Karpas-422 (cell line): ENCODE measurements around the gene PPP1R36. TPM values are rescaled to one million over a fixed set of nuclear protein-coding genes. Genes with fewer than 3 reads are reported as not detected.

Experiments used
- DNase-seq: peaks from one replicate; pipeline ENCODE4 v3.0.0-alpha.2; 2015
- H2AFZ ChIP-seq: fragments of 200-600 bp; sonication (generic); 2 replicates; pipeline ENCODE4 v1.6.1; 2014; ENCODE audit warnings: antibody characterized with exemption, low read length, mixed read lengths
- H3K27ac ChIP-seq: fragments of 200-600 bp; sonication (generic); 2 replicates; pipeline ENCODE4 v1.5.1; 2014; ENCODE audit warnings: mild to moderate bottlenecking, low read length, moderate library complexity
- H3K27me3 ChIP-seq: fragments of 200-600 bp; sonication (generic); 2 replicates; pipeline ENCODE4 v1.6.1; 2014; ENCODE audit warnings: low read length, mixed read lengths
- H3K36me3 ChIP-seq: fragments of 200-600 bp; sonication (generic); 2 replicates; pipeline ENCODE4 v1.6.1; 2014; ENCODE audit warnings: low read length, mixed read lengths; ENCODE audit not compliant: insufficient read depth
- H3K4me1 ChIP-seq: fragments of 200-600 bp; sonication (generic); 2 replicates; pipeline ENCODE4 v1.6.1; 2014; ENCODE audit warnings: mild to moderate bottlenecking, low read length, mixed read lengths
- H3K4me2 ChIP-seq: fragments of 200-600 bp; sonication (generic); 2 replicates; pipeline ENCODE4 v1.6.1; 2014; ENCODE audit warnings: low read length, low read depth, mild to moderate bottlenecking; ENCODE audit not compliant: poor library complexity, severe bottlenecking
- H3K4me3 ChIP-seq: fragments of 200-600 bp; sonication (generic); 2 replicates; pipeline ENCODE4 v1.5.1; 2014; ENCODE audit warnings: mild to moderate bottlenecking, antibody characterized with exemption, low read length, mixed read lengths
- H3K79me2 ChIP-seq: fragments of 200-600 bp; sonication (generic); 2 replicates; pipeline ENCODE4 v1.6.1; 2014; ENCODE audit warnings: mild to moderate bottlenecking, low read length, mixed read lengths
- H3K9ac ChIP-seq: fragments of 200-600 bp; sonication (generic); 2 replicates; pipeline ENCODE4 v1.6.0; 2014; ENCODE audit warnings: low read length
- H3K9me2 ChIP-seq: fragments of 200-600 bp; sonication (generic), shearing (Covaris generic); replicated peaks from 2 replicates; pipeline ENCODE4 v1.6.0; 2014; ENCODE audit warnings: mild to moderate bottlenecking, low read length, moderate library complexity; ENCODE audit not compliant: insufficient read depth
- H3K9me3 ChIP-seq: fragments of 300-700, 200-600 bp; sonication (generic); 2 replicates; pipeline ENCODE4 v1.6.1; 2014; ENCODE audit warnings: low read length, mixed read lengths
- H4K20me1 ChIP-seq: fragments of 200-600 bp; sonication (generic); 2 replicates; pipeline ENCODE4 v1.6.1; 2014; ENCODE audit warnings: mild to moderate bottlenecking, antibody characterized with exemption, low read length, low read depth; ENCODE audit not compliant: insufficient read depth
- small RNA-seq: library from RNA; depleted of rRNA; stranded (forward); fragments of <200 nt; gene quantifications from one replicate; pipeline ENCODE3, GENCODE V24; 2014
- total RNA-seq: library from RNA; depleted of rRNA; stranded (reverse); fragments of >200 nt; shearing (Covaris generic); gene quantifications from 2 replicates; pipeline ENCODE4 v1.2.3, GENCODE V29; 2014; ENCODE audit warnings: low replicate concordance; rRNA removed

PPP1R36 gene
- total RNA-seq, 1 experiment from 2014 or later, result 1.7 TPM

- Histone ChIP-seq H3K27ac (no peak overlapping the region), H3K4me3 (no peak overlapping the region), H3K9me3 (no peaks in the 10 kb centered on the region), H3K9me2 (no peaks in the 10 kb centered on the region), H3K27me3 (no peaks in the 10 kb centered on the region), H2AFZ (no peak overlapping the region), H3K79me2 (no peaks in the 10 kb centered on the region), H3K36me3 (no peaks in the 10 kb centered on the region), H4K20me1 (no peaks in the 10 kb centered on the region), H3K4me1 (peaks cover 6% of the 10 kb centered on the region), H3K4me2 (no peak overlapping the region), H3K9ac (no peak overlapping the region)
- DNase-seq, result no peak
Observed at GRCh38 chr14:64632056-64632455, 82.3 kb downstream of the PPP1R36 start.

DNA sequence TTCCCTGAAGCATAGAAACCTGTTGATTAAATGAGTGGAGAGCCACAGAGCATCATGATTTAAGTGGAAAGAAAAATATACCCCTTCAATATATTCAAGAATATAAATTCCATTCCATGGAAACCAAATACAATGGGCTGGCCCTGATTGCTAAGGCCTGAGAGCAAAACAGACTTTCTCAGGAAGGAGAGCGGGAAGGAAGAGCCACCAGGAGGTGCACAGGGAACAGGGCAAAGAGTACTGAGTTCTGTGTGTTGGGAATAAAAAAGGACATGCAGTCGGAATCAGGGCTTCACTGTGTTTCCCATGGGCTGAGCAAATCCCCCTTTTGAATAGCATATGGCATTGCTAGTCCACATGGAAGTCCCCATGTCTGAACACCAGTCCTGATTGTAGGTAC lies 84.8 kb downstream of the PPP1R36 start:
- no peak overlapping the region for H2AFZ ChIP-seq
- DNase-seq, result no peak

GRCh38 chr14:64636208-64636979 lies 86.6 kb downstream of the PPP1R36 start:
- DNase-seq, result peak; percentile 92
- H3K36me3 ChIP-seq, result no peaks in the 10 kb centered on the region
- H3K9me3 ChIP-seq, result no peaks in the 10 kb centered on the region
- H4K20me1 ChIP-seq, result no peaks in the 10 kb centered on the region
- H3K9ac ChIP-seq, result no peak overlapping the region
- no peak overlapping the region for H3K27ac ChIP-seq
- no peaks in the 10 kb centered on the region for H3K27me3 ChIP-seq
- H3K4me2 ChIP-seq, result no peak overlapping the region
- H3K79me2 ChIP-seq, result no peaks in the 10 kb centered on the region
- H3K4me3 ChIP-seq, result no peak overlapping the region
- H2AFZ ChIP-seq, result no peak overlapping the region; the same call in 1 of the 2 replicates
- H3K4me1 ChIP-seq, result peaks cover 6% of the 10 kb centered on the region
- H3K9me2 ChIP-seq, result no peaks in the 10 kb centered on the region

More for the DNA sequence above, 84.8 kb downstream of the PPP1R36 start:
- H3K9ac ChIP-seq, result no peak overlapping the region
- H3K27me3 ChIP-seq, result no peaks in the 10 kb centered on the region
- no peaks in the 10 kb centered on the region for H3K9me2 ChIP-seq
- peaks cover 6% of the 10 kb centered on the region for H3K4me1 ChIP-seq
- no peak overlapping the region for H3K4me2 ChIP-seq
- H3K4me3 ChIP-seq, result no peak overlapping the region
- H4K20me1 ChIP-seq, result no peaks in the 10 kb centered on the region
- no peaks in the 10 kb centered on the region for H3K36me3 ChIP-seq
- H3K9me3 ChIP-seq, result no peaks in the 10 kb centered on the region
- H3K27ac ChIP-seq, result no peak overlapping the region
- H3K79me2 ChIP-seq, result no peaks in the 10 kb centered on the region

- no peak for DNase-seq
- no peaks in the 10 kb centered on the region for H3K9me2 ChIP-seq
- H3K27me3 ChIP-seq, result no peaks in the 10 kb centered on the region
- H3K9me3 ChIP-seq, result no peaks in the 10 kb centered on the region
- H3K27ac ChIP-seq, result no peak overlapping the region
- no peak overlapping the region for H2AFZ ChIP-seq
- no peak overlapping the region for H3K9ac ChIP-seq
- H3K79me2 ChIP-seq, result no peaks in the 10 kb centered on the region
- no peaks in the 10 kb centered on the region for H3K36me3 ChIP-seq
- H3K4me2 ChIP-seq, result no peak overlapping the region
- peaks cover 6% of the 10 kb centered on the region for H3K4me1 ChIP-seq
- no peak overlapping the region for H3K4me3 ChIP-seq
- H4K20me1 ChIP-seq, result no peaks in the 10 kb centered on the region
Observed at GRCh38 chr14:64636980-64637429, 87.2 kb downstream of the PPP1R36 start.

DNA sequence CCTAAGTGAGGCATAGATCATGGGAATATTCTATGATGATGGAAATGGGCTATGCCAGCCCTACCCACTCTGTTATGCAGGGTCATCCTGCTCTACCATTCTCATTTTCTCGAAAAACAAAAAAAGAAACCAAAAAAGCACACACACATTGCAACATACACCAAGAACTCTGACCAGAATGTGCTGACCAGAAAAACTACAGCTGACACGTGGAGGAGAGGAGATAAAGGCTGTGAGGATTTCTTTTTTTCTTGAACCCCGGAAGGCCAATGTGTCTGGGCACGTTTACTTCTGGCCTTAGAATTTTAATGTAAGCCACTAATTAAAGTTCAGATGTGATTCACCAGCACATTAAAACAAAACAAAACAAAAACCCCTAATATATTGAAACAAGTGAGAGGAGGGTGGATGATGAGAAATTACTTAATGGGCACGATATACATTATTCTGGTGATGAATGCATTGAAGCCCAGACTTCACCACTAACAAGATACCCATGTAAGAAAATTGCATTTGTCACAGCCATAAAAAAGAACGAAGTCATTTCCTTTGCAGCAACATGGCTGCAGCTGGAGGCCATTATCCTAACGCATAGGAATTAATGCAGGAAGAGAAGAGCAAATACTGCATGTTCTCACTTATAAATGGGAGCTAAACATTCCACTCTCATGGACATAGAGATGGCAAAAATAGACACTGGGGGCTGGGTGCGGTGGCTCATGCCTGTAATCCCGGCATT lies 88.1 kb downstream of the PPP1R36 start:
- H3K9me3 ChIP-seq, result no peaks in the 10 kb centered on the region
- no peak overlapping the region for H2AFZ ChIP-seq
- no peak overlapping the region for H3K4me3 ChIP-seq
- H3K9me2 ChIP-seq, result no peaks in the 10 kb centered on the region
- H3K27ac ChIP-seq, result no peak overlapping the region
- H3K79me2 ChIP-seq, result no peaks in the 10 kb centered on the region
- H3K4me1 ChIP-seq, result peaks cover 3% of the 10 kb centered on the region
- H3K4me2 ChIP-seq, result no peak overlapping the region
- H3K9ac ChIP-seq, result no peak overlapping the region
- H3K36me3 ChIP-seq, result no peaks in the 10 kb centered on the region
- DNase-seq, result no peak
- H4K20me1 ChIP-seq, result no peaks in the 10 kb centered on the region
- no peaks in the 10 kb centered on the region for H3K27me3 ChIP-seq

DNA sequence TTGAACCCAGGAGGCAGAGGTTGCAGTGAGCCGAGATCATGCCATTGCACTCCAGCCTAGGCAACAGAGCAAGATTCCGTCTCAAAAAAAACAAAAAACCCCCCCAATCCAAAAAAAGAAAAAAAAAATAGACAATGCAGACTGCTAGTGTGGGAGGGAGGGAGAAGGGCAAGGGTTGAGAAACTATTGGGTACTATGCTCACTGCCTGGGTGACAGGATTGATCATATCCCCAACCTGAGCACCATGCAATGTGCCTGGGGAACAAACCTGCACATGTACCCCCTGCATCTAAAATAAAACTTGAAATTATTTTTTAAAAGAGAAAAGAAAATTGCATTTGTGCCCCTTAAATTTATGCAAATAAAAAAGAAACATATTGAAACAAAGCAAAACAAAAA lies 88.9 kb downstream of the PPP1R36 start:
- H3K27ac ChIP-seq, result no peak overlapping the region
- H3K36me3 ChIP-seq, result no peaks in the 10 kb centered on the region
- no peak for DNase-seq
- H3K4me3 ChIP-seq, result no peak overlapping the region
- no peaks in the 10 kb centered on the region; the same call in 1 of the 2 replicates for H3K4me1 ChIP-seq
- H2AFZ ChIP-seq, result no peak overlapping the region
- H3K4me2 ChIP-seq, result no peak overlapping the region
- H3K9ac ChIP-seq, result no peak overlapping the region
- no peaks in the 10 kb centered on the region for H3K9me3 ChIP-seq
- no peaks in the 10 kb centered on the region for H4K20me1 ChIP-seq
- no peaks in the 10 kb centered on the region for H3K9me2 ChIP-seq
- H3K79me2 ChIP-seq, result no peaks in the 10 kb centered on the region
- H3K27me3 ChIP-seq, result no peaks in the 10 kb centered on the region

Small RNAs within 50 kb of the gene (small RNA-seq; reads per million reads assigned to genes)
- gene AL049869.4, result not detected

Other genes starting within 250 kb of the PPP1R36 start
- 59.7 and 62.4 TPM in 2 replicates for gene MTHFD1, start 161.6 kb upstream of the PPP1R36 start, total RNA-seq
- gene AKAP5, start 84.5 kb upstream of the PPP1R36 start, total RNA-seq, result 0.22 and 0.56 TPM in 2 replicates
- 19.6 and 26.3 TPM in 2 replicates for gene ZBTB25, start 46.1 kb upstream of the PPP1R36 start, total RNA-seq
- 61.2 and 97.5 TPM in 2 replicates for gene ZBTB1, start 45.2 kb upstream of the PPP1R36 start, total RNA-seq
- 0.15 and 0.22 TPM in 2 replicates for gene HSPA2, start 9.2 kb upstream of the PPP1R36 start, total RNA-seq
- not detected in 2 replicates for gene PLEKHG3, start 154.5 kb downstream of the PPP1R36 start, total RNA-seq